GM12801 (cell line): ENCODE results near the gene MIB2.

Source experiments
- TF ChIP-seq, protein P1 (sequence below): IDR thresholded peaks from one replicate; pipeline ENCODE4 v1.5.1; 2011; ENCODE audit warnings: control low read depth; ENCODE audit not compliant: insufficient read length; ENCODE audit errors: extremely low read depth

MIB2 gene

DNA sequence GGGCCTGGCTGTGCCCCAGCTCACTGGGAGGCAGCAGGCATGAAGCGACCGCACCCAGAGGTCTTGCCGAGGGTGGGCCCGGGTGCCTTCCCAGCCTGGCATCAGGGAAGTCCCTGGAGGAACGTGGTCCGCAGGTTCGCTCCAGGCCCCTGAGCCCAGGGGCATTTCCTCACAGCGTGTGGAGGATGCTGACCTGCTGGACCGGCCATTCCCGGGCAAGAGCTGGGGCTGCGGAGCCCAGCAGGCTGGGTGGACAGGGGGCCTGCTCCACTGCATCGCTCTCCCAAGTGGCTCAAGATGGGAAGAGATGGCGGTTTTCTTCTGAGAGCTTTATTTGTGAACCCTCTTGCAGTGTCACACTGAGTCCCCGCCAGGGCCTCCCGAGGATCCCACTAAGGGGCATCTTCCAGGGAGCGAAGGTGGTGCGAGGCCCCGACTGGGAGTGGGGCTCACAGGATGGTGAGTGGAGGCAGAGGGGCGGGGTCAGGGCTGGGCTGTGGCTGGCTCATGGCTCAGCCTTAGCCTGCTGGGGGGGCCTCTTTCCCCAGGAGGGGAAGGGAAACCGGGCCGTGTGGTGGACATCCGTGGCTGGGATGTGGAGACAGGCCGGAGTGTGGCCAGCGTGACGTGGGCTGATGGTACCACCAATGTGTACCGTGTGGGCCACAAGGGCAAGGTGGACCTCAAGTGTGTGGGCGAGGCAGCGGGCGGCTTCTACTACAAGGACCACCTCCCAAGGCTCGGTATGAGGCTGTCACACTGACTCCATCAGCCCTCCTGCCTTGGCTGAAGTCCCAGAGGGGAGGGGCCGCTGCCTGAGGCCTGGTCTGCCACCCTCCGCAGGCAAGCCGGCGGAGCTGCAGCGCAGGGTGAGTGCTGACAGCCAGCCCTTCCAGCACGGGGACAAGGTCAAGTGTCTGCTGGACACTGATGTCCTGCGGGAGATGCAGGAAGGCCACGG lies 9.4 kb downstream of the MIB2 start:
- TF ChIP-seq, protein P1, sequence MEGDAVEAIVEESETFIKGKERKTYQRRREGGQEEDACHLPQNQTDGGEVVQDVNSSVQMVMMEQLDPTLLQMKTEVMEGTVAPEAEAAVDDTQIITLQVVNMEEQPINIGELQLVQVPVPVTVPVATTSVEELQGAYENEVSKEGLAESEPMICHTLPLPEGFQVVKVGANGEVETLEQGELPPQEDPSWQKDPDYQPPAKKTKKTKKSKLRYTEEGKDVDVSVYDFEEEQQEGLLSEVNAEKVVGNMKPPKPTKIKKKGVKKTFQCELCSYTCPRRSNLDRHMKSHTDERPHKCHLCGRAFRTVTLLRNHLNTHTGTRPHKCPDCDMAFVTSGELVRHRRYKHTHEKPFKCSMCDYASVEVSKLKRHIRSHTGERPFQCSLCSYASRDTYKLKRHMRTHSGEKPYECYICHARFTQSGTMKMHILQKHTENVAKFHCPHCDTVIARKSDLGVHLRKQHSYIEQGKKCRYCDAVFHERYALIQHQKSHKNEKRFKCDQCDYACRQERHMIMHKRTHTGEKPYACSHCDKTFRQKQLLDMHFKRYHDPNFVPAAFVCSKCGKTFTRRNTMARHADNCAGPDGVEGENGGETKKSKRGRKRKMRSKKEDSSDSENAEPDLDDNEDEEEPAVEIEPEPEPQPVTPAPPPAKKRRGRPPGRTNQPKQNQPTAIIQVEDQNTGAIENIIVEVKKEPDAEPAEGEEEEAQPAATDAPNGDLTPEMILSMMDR, result no peak

DNA sequence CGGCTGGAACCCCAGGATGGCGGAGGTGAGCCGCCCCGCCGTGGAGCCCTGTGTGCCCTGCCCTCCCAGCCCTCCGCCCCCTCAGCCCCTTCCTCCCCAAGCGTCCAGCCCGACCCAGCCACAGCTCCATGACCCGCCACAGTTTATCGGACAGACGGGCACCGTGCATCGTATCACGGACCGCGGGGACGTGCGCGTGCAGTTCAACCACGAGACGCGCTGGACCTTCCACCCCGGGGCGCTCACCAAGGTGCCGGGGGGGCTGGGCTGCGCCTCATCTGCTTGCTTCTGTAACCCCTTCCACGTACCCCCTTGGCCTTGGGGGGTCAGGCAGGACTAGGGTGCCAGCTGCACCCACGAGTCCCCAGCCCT lies 10.1 kb downstream of the MIB2 start:
- TF ChIP-seq, protein P1, result no peak

DNA sequence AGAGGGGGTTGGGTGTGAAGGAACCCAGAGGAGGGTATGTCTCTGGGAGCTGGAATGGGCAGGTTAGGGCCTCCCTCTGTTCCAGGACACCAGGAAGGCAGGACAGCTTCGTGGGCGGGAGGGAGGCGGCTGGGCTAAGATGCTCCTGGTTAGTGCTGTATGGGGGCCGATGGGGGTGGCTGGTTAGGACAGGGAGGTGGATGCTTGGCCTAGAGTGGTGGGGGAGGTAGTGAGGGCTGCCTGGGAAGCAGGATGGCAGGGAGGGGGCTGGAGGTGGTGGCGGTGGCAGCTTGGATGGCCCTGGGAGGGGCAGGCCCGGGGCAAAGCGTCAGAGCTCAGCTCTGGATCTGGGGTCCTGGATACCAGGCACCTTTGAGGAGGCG lies 10.5 kb downstream of the MIB2 start:
- TF ChIP-seq, protein P1, result no peak

DNA sequence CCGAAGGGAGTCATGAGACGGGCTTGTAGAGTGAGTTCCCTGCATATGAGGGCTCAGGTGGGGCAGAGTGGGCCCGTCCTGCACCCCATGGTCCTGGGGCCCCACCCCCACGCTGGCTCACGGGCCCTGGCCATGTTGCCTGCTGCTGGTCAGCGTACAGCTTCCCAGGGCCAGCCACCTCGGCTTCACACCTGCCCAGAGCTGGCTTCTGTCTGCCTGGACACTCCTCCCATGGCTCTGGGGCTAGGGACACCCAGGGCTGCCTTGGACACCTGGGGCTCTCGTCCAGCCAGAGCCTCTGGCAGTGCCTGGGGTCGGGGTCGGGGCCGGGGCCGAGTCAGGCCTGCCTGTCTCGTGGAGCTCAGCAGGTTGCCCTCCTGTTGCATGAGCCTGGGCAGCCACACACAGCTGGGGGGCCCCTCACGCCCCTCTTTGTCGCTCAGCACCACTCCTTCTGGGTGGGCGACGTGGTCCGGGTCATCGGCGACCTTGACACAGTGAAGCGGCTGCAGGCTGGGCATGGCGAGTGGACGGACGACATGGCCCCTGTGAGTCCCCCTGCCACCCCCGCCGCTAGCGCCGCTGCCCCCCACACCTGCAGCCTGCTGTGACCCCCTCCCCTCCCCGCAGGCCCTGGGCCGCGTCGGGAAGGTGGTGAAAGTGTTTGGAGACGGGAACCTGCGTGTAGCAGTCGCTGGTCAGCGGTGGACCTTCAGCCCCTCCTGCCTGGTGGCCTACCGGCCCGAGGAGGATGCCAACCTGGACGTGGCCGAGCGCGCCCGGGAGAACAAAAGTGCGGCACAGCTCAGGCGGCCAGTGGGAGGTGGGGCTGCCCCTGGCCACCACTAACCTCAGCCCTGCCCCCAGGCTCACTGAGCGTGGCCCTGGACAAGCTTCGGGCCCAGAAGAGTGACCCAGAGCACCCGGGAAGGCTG lies 11.2 kb downstream of the MIB2 start:
- TF ChIP-seq, protein P1, result no peak

DNA sequence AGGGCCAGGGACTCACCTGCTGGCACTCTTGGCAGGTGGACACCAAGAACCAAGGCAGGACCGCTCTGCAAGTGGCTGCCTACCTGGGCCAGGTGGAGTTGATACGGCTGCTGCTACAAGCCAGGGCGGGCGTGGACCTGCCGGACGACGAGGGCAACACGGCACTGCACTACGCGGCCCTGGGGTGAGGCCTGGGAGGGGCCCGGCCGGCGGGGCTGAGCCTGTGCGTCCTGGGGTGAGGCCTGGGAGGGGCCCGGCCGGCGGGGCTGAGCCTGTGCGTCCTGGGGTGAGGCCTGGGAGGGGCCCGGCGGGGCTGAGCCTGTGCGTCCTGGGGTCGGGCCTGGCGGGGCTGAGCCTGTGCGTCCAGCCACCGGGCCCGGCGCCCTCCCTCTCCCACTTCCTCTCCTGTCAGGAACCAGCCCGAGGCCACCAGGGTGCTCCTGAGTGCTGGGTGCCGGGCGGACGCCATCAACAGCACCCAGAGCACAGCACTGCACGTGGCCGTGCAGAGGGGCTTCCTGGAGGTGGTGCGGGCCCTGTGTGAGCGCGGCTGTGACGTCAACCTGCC lies 12.0 kb downstream of the MIB2 start:
- TF ChIP-seq, protein P1, result no peak

DNA sequence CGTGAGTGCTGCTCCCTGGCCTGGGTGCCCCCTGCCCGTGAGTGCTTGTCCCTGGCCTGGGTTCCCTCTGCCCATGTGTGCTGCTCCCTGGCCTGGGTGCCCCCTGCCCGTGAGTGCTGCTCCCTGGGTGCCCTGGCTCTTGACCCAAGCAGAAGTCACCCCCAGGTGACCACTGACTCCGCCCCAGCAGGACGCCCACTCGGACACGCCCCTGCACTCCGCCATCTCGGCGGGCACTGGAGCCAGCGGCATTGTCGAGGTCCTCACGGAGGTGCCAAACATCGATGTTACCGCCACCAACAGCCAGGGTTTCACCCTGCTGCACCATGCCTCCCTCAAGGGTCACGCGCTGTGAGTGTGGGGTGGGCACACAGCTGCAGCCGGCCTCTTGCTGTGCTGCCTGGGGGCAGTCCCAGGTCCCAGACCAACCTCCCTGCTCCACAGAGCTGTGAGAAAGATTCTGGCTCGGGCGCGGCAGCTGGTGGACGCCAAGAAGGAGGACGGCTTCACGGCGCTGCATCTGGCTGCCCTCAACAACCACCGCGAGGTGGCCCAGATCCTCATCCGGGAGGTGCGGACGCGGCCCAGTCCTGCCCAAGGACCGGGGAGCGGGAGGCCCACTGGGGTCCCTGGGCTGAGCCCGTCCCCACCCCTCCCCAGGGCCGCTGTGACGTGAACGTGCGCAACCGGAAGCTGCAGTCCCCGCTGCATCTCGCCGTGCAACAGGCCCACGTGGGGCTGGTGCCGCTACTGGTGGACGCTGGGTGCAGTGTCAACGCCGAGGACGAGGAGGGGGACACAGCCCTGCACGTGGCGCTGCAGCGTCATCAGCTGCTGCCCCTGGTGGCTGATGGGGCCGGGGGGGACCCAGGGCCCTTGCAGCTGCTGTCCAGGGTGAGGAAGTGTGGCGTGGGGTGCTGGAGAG lies 12.8 kb downstream of the MIB2 start:
- TF ChIP-seq, protein P1, result no peak
